GM23338 (cell line): ENCODE measurements around the gene RPS15. TPM values are rescaled to one million over a fixed set of nuclear protein-coding genes. Genes with fewer than 3 reads are reported as not detected.

Source experiments
- ATAC-seq: fragments of 200-7000 bp; cut with Tn5 transposase; 3 replicates; pipeline ENCODE4 v1.9.1; 2020
- DNase-seq: peaks from one replicate; pipeline ENCODE4 v3.0.0-alpha.2; 2015; ENCODE audit warnings: low spot score
- H2AFZ ChIP-seq: fragments of 200-600 bp; sonication (generic); 2 replicates; pipeline ENCODE4 v1.8.0; 2016; ENCODE audit warnings: antibody characterized with exemption, mild to moderate bottlenecking, moderate library complexity
- H3F3A ChIP-seq: fragments of 200-600 bp; sonication (generic); replicated peaks from 2 replicates; pipeline ENCODE4 v1.8.0; 2017; ENCODE audit warnings: antibody characterized with exemption, mixed run types, low read depth
- H3K27ac ChIP-seq: fragments of 200-600 bp; sonication (generic); 2 replicates; pipeline ENCODE4 v1.6.1; 2016; ENCODE audit warnings: low read depth
- H3K27me3 ChIP-seq: fragments of 200-600 bp; sonication (generic); 2 replicates; pipeline ENCODE4 v1.8.0; 2016; ENCODE audit warnings: mild to moderate bottlenecking, mixed run types, moderate library complexity; ENCODE audit not compliant: insufficient read depth
- H3K36me3 ChIP-seq: fragments of 200-600 bp; sonication (generic); 2 replicates; pipeline ENCODE4 v1.8.0; 2016; ENCODE audit warnings: mild to moderate bottlenecking; ENCODE audit not compliant: insufficient read depth
- H3K4me1 ChIP-seq: fragments of 200-600 bp; sonication (generic); 2 replicates; pipeline ENCODE4 v1.8.0; 2016; ENCODE audit warnings: mild to moderate bottlenecking, moderate library complexity; ENCODE audit not compliant: insufficient read depth
- H3K4me2 ChIP-seq: fragments of 200-600 bp; sonication (generic); 2 replicates; pipeline ENCODE4 v1.7.1; 2017; ENCODE audit warnings: mixed run types
- H3K4me3 ChIP-seq: fragments of 200-600 bp; sonication (generic); 2 replicates; pipeline ENCODE4 v1.6.1; 2016; ENCODE audit warnings: mixed run types
- H3K79me2 ChIP-seq: fragments of 200-600 bp; sonication (generic); replicated peaks from 2 replicates; pipeline ENCODE4 v1.8.0; 2017; ENCODE audit warnings: mild to moderate bottlenecking; ENCODE audit not compliant: insufficient read depth
- H3K9me2 ChIP-seq: fragments of 200-600 bp; sonication (generic); 2 replicates; pipeline ENCODE4 v1.8.0; 2017; ENCODE audit not compliant: insufficient read depth
- H4K20me1 ChIP-seq: fragments of 200-600 bp; sonication (generic); replicated peaks from 2 replicates; pipeline ENCODE4 v1.8.0; 2017; ENCODE audit warnings: mild to moderate bottlenecking; ENCODE audit not compliant: insufficient read depth
- H3K27ac Mint-ChIP-seq: 2 replicates; pipeline ENCODE4 v1.8.0; 2020; ENCODE audit warnings: inconsistent platforms, mild to moderate bottlenecking, moderate library complexity, mixed read lengths
- H3K27me3 Mint-ChIP-seq: 3 replicates; pipeline ENCODE4 v1.8.0; 2022; ENCODE audit warnings: low read depth, mild to moderate bottlenecking, moderate library complexity, mixed read lengths, inconsistent platforms; ENCODE audit not compliant: insufficient read depth, poor library complexity
- H3K36me3 Mint-ChIP-seq: 3 replicates; pipeline ENCODE4 v1.8.0; 2021; ENCODE audit warnings: low read depth, mild to moderate bottlenecking, inconsistent platforms, moderate library complexity, mixed read lengths
- H3K4me1 Mint-ChIP-seq: 3 replicates; pipeline ENCODE4 v1.8.0; 2020; ENCODE audit warnings: mild to moderate bottlenecking, inconsistent platforms, mixed read lengths
- H3K4me3 Mint-ChIP-seq: 3 replicates; pipeline ENCODE4 v1.8.0; 2021; ENCODE audit warnings: moderate library complexity, mild to moderate bottlenecking, inconsistent platforms, mixed read lengths
- H3K9me3 Mint-ChIP-seq: 3 replicates; pipeline ENCODE4 v1.8.0; 2020; ENCODE audit warnings: moderate library complexity, mild to moderate bottlenecking, inconsistent platforms, mixed read lengths
- CREB1 ChIP-seq: fragments of 250-450 bp; sonication (Bioruptor Pico); IDR thresholded peaks from 2 replicates; pipeline ENCODE4 v1.5.0; 2020; ENCODE audit warnings: low read depth, mild to moderate bottlenecking, moderate library complexity
- CTCF ChIP-seq, 2 experiments: fragments of 200-600 bp in 1 of 2; sonication (generic) in 1 of 2; conservative IDR thresholded peaks; 2 replicates each; pipeline versions ENCODE4 v1.5.1 to v1.6.1; 2016 to 2017; ENCODE audit warnings: antibody characterized with exemption in 2 of 2, low read depth in 2 of 2, mild to moderate bottlenecking in 2 of 2, moderate library complexity in 1 of 2
- ETS1 ChIP-seq: IDR thresholded peaks from 2 replicates; pipeline ENCODE4 v1.6.1; 2016; ENCODE audit warnings: antibody characterized with exemption
- EZH2phosphoT487 ChIP-seq: fragments of 200-600 bp; sonication (generic); IDR thresholded peaks from one replicate; pipeline ENCODE4 v1.8.1; 2018; ENCODE audit warnings: antibody characterized with exemption; ENCODE audit not compliant: unreplicated experiment
- JUNB ChIP-seq: IDR thresholded peaks from one replicate; pipeline ENCODE4 v1.6.1; 2016; ENCODE audit warnings: antibody characterized with exemption; ENCODE audit not compliant: unreplicated experiment
- NANOG ChIP-seq: IDR thresholded peaks from 2 replicates; pipeline ENCODE4 v1.6.1; 2016; ENCODE audit warnings: antibody characterized with exemption, borderline replicate concordance
- REST ChIP-seq: IDR thresholded peaks from one replicate; pipeline ENCODE4 v1.6.1; 2018; ENCODE audit warnings: antibody characterized with exemption; ENCODE audit not compliant: unreplicated experiment
- STAT1 ChIP-seq: IDR thresholded peaks from one replicate; pipeline ENCODE4 v1.6.1; 2016; ENCODE audit warnings: antibody characterized with exemption; ENCODE audit not compliant: unreplicated experiment
- ZNF114 ChIP-seq: fragments of 250-450 bp; sonication (Bioruptor Pico); IDR thresholded peaks from 2 replicates; pipeline ENCODE4 v1.5.0; 2020; ENCODE audit warnings: mild to moderate bottlenecking, moderate library complexity
- ZNF331 ChIP-seq: fragments of 250-450 bp; sonication (Bioruptor Pico); IDR thresholded peaks from 2 replicates; pipeline ENCODE4 v1.5.0; 2020; ENCODE audit warnings: low read depth, mild to moderate bottlenecking, moderate library complexity
- ZNF462 ChIP-seq: fragments of 250-450 bp; sonication (Bioruptor Pico); IDR thresholded peaks from 2 replicates; pipeline ENCODE4 v1.5.0; 2020; ENCODE audit warnings: mild to moderate bottlenecking, moderate library complexity
- polyA plus RNA-seq: library from polyadenylated mRNA; unstranded; fragments of >200 nt; fragmentation: Nextera tagmentation; extraction: Ambion mirVana; gene quantifications from 2 replicates; pipeline ENCODE4 v1.2.1, GENCODE V29; 2016
- total RNA-seq: library from RNA; depleted of rRNA; stranded (reverse); fragments of >200 nt; shearing (Covaris generic); gene quantifications from 2 replicates; pipeline ENCODE4 v1.2.3, GENCODE V29; 2014

RPS15 gene
- total and polyA plus RNA-seq, 2 experiments from 2014 or later = 2,953 to 3,861 TPM

- no peak for TF ChIP-seq ZNF462 (CRISPR knock-in tag)
- no peak for TF ChIP-seq JUNB
- TF ChIP-seq EZH2phosphoT487 = no peak
These were observed 2.8 kb downstream of the RPS15 start (continued) for GRCh38 chr19:1441022-1441426.

GRCh38 chr19:1441677-1442438 is 3.7 kb downstream of the RPS15 start:
- DNase-seq (no peak), ATAC-seq (no peak)
- Histone ChIP-seq H3K79me2 (peaks cover 24% of the 10 kb centered on the region), H2AFZ (no peak overlapping the region), H3K27me3 (peaks cover 8% of the 10 kb centered on the region), H3K4me2 (no peak overlapping the region), H4K20me1 (peaks cover 29% of the 10 kb centered on the region), H3K9me2 (no peaks in the 10 kb centered on the region), H3K27ac (peak overlapping the region; percentile 72; the same call in 1 of the 2 replicates), H3K36me3 (peaks cover 24% of the 10 kb centered on the region), H3K4me3 (no peak overlapping the region), H3K4me1 (peaks cover 16% of the 10 kb centered on the region; the same call in 1 of the 2 replicates), H3F3A (peaks cover 69% of the 10 kb centered on the region)
- TF ChIP-seq CTCF (conservative IDR thresholded peaks at IDR 0.05; ENCODE audit: low read depth in 2 of 2) (no peak), CREB1 (CRISPR knock-in tag) (no peak), ZNF114 (CRISPR knock-in tag) (no peak), EZH2phosphoT487 (no peak), ZNF331 (no peak), JUNB (no peak), ETS1 (no peak), NANOG (no peak), STAT1 (no peak), REST (no peak)
- Mint-ChIP-seq H3K9me3 (no peaks in the 10 kb centered on the region), H3K4me1 (peaks cover 20% of the 10 kb centered on the region), H3K27ac (0 out of 2 replicates have a peak overlapping the region, but pooled peaks have one; percentile 23), H3K27me3 (peaks cover 39% of the 10 kb centered on the region), H3K36me3 (peaks cover 47% of the 10 kb centered on the region), H3K4me3 (peak overlapping the region; percentile 97)
